ENCODE data around the gene PPFIA4. TPM values are rescaled to one million over a fixed set of nuclear protein-coding genes. Genes with fewer than 3 reads are reported as not detected.

PPFIA4 gene
- total and polyA plus RNA-seq, 10 donors = 0.21 to 12.0 (median 4.9) TPM

DNA sequence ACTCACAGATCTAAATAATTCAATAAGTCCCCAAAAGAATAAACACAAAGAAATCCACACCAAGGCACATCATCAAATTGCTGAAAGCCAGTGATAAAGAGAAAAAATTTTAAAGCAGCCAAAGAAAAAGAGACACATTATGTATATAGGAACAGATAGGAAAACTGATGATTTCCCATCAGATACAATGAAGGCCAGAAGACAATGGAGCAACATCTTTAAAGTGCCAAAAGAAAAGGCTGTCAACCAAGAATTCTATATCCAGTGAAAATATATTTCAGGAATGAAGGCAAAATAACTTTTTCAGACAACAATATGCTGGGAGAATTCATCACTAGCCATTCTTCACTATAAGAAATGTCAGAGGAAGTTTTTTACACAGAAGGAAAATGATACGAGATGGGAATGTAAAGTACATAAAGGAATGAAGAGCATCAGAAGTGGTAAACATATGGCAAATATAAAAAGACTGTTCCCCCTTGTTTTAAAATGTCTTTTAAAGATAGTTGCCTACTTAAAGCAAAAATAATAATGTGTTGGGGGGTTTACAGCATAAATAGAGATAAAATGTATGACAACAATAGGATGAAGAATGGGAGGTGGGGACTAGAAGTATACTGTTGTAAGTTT is 68.9 kb downstream of the PPFIA4 start:
- Histone ChIP-seq H3K9me3 (peaks cover 0 to 32% (median 26%) of the 10 kb centered on the region in 8 donors), H3K36me3 (no peaks in the 10 kb centered on the region), H3K4me1 (peaks cover 0 to 4% (median 0%) of the 10 kb centered on the region in 6 donors), H3K27me3 (replicated peaks in 1 of 7) (peaks cover 0 to 32% (median 0%) of the 10 kb centered on the region in 7 donors), H3K27ac (no peak overlapping the region), H3K4me3 (no peak overlapping the region)
- TF ChIP-seq POLR2A (IDR thresholded peaks at IDR 0.05) (no peak), POLR2AphosphoS5 (IDR thresholded peaks at IDR 0.05) (no peak)
- TF ChIP-seq, protein P1, sequence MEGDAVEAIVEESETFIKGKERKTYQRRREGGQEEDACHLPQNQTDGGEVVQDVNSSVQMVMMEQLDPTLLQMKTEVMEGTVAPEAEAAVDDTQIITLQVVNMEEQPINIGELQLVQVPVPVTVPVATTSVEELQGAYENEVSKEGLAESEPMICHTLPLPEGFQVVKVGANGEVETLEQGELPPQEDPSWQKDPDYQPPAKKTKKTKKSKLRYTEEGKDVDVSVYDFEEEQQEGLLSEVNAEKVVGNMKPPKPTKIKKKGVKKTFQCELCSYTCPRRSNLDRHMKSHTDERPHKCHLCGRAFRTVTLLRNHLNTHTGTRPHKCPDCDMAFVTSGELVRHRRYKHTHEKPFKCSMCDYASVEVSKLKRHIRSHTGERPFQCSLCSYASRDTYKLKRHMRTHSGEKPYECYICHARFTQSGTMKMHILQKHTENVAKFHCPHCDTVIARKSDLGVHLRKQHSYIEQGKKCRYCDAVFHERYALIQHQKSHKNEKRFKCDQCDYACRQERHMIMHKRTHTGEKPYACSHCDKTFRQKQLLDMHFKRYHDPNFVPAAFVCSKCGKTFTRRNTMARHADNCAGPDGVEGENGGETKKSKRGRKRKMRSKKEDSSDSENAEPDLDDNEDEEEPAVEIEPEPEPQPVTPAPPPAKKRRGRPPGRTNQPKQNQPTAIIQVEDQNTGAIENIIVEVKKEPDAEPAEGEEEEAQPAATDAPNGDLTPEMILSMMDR (IDR thresholded peaks at IDR 0.05 in 8 of 11, conservative IDR thresholded peaks at IDR 0.05 in 3 of 11) = no peak
- WGBS, 5 donors = 84 to 94% (median 90%) methylated on average over 1 of the region's 1 CpG
- DNase-seq = no peak
- intact Hi-C loops (cut with DNase I; ENCODE audit: low total_unique reads) = no loop called here

DNA sequence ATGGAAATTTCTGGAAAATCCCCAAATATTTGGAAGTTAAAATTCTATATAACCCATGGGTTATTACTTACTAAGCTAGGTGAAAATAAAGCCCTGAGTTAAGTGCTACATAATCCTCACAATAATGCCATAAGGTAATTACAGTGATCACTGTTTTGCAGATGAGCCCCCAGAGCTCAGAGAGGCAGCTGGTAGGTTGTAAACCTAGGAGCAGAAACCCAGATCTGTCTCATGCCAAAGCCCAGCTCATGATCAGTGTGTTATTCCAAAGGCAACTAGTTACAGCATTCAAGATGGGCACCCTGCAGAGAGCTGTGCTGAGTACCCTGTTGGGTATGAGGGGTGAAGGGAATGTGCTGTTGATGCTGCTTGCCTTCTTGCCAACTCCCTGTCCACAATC is 70.3 kb downstream of the PPFIA4 start:
- intact Hi-C loops (cut with DNase I; ENCODE audit: low total_unique reads) = no loop called here
- TF ChIP-seq POLR2AphosphoS5 (IDR thresholded peaks at IDR 0.05) (no peak), POLR2A (IDR thresholded peaks at IDR 0.05) (no peak)
- TF ChIP-seq, protein P1 (IDR thresholded peaks at IDR 0.05 in 8 of 11, conservative IDR thresholded peaks at IDR 0.05 in 3 of 11) = no peak
- peaks cover 0 to 29% (median 0%) of the 10 kb centered on the region in 7 donors for H3K27me3 ChIP-seq (replicated peaks in 1 of 7)
- H3K9me3 ChIP-seq = peaks cover 0 to 32% (median 26%) of the 10 kb centered on the region in 8 donors
- no peaks in the 10 kb centered on the region for H3K36me3 ChIP-seq
- no peak overlapping the region for H3K4me3 ChIP-seq
- peaks cover 0 to 4% (median 0%) of the 10 kb centered on the region in 6 donors for H3K4me1 ChIP-seq
- DNase-seq = no peak
- H3K27ac ChIP-seq = no peak overlapping the region

DNA sequence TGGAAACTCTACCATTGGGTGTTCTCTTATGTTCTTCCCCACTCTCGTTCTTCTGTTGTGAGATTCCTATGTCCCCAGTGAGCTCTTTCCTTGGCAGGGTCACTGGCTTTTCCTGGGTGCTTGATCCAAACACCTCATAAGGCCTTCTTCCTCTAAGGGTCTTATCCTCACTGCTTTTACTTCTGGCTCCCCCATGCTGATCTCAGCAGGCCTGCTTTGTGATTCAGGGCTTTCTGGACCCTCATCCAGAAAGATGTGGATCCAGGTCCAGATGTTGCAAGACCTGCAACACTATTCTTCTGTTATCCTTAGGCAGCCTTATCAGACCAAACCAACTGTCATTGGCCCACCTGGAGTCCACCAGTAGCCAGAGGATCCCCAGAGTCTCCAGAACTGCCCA is 70.7 kb downstream of the PPFIA4 start:
- intact Hi-C loops (cut with DNase I; ENCODE audit: low total_unique reads) = no loop called here
- no peak for DNase-seq
- no peak overlapping the region for H3K4me3 ChIP-seq
- H3K27ac ChIP-seq = no peak overlapping the region
- H3K9me3 ChIP-seq = peaks cover 0 to 32% (median 26%) of the 10 kb centered on the region in 8 donors
- WGBS, 5 donors = 68 to 100% (median 80%) methylated on average over 1 of the region's 1 CpG
- H3K4me1 ChIP-seq = peaks cover 0 to 4% (median 1%) of the 10 kb centered on the region in 6 donors
- H3K27me3 ChIP-seq (replicated peaks in 1 of 7) = peaks cover 0 to 27% (median 0%) of the 10 kb centered on the region in 7 donors
- TF ChIP-seq POLR2A (IDR thresholded peaks at IDR 0.05) = no peak
- TF ChIP-seq, protein P1 (IDR thresholded peaks at IDR 0.05 in 8 of 11, conservative IDR thresholded peaks at IDR 0.05 in 3 of 11) = no peak
- TF ChIP-seq POLR2AphosphoS5 (IDR thresholded peaks at IDR 0.05) = no peak
- no peaks in the 10 kb centered on the region for H3K36me3 ChIP-seq

DNA sequence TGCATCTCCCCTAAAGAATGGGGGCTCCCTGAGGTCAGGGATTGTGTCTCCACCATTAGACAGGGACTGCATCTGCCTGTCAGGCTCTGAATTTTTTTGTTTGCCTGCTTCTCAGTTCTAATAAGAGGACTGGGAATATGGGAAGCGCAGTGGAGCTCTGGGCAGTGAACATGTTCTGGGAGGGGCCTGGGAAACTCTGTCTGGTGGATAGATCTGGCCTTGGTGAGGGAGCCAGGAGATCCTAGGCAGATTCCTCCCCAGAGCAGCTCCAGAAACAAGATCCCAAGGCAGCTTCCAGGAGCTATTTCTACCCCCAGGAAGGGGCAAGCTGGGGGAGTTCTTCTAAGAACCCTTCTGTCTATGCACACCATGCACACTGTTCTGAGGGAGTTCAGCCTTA is 72.2 kb downstream of the PPFIA4 start:
- intact Hi-C loops (cut with DNase I; ENCODE audit: low total_unique reads) = no loop called here
- 79 to 98% (median 88%) methylated on average over 1 of the region's 1 CpG for WGBS, 5 donors
- Histone ChIP-seq H3K4me3 (no peak overlapping the region), H3K9me3 (peaks cover 0 to 32% (median 26%) of the 10 kb centered on the region in 8 donors), H3K27ac (no peak overlapping the region), H3K4me1 (peaks cover 0 to 9% (median 3%) of the 10 kb centered on the region in 6 donors), H3K36me3 (no peaks in the 10 kb centered on the region), H3K27me3 (replicated peaks in 1 of 7) (peaks cover 0 to 17% (median 0%) of the 10 kb centered on the region in 7 donors)
- no peak for DNase-seq
- TF ChIP-seq POLR2A (IDR thresholded peaks at IDR 0.05) (no peak), POLR2AphosphoS5 (IDR thresholded peaks at IDR 0.05) (no peak)
- TF ChIP-seq, protein P1 (IDR thresholded peaks at IDR 0.05 in 8 of 11, conservative IDR thresholded peaks at IDR 0.05 in 3 of 11) = no peak

All from spleen (tissue), 11 donors.